Measurements from ENCODE around the gene CLRN1. TPM values are rescaled to one million over a fixed set of nuclear protein-coding genes. Genes with fewer than 3 reads are reported as not detected.

The CLRN1 gene
- polyA plus RNA-seq, 1 of the 3 experiments (the other 2 are of a cell fraction) = not detected

DNA sequence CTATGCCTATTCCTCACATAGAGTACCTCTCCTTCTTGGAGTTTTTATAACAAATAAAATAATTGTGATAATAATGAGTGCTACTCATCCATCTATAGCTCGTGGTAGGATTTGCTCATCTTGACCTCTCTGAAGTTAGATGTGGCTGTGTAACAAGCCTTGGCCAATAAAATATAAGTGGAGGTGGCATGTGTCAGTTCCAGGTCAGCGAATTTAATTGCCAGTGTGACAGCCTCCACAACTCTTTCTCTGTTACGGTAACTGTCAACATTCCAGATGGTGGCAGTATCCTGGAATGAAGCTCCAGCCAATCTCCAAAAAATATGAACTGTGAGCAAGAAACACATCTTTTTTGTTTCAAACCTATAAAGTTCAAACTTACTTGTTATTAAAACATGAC, 13.8 kb downstream of the CLRN1 start:
- Histone ChIP-seq H3K27me3 (ENCODE audit: insufficient read depth) (peaks cover 20% of the 10 kb centered on the region), H4K20me1 (ENCODE audit: insufficient read depth) (no peaks in the 10 kb centered on the region), H3K9me2 (no peaks in the 10 kb centered on the region), H3K9ac (no peak overlapping the region), H3K79me2 (ENCODE audit: insufficient read depth) (no peaks in the 10 kb centered on the region), H2AFZ (ENCODE audit: low read depth) (no peak overlapping the region), H3K4me3 (ENCODE audit: low read depth in 2 of 2, low read length in 1 of 2) (no peak overlapping the region), H3K4me1 (ENCODE audit: control insufficient read depth in 1 of 2, insufficient read depth in 2 of 2, low read depth in 1 of 2, low read length in 1 of 2) (no peaks in the 10 kb centered on the region), H3K4me2 (no peak overlapping the region), H3F3A (replicated peaks; ENCODE audit: insufficient read depth) (no peaks in the 10 kb centered on the region), H3K27ac (ENCODE audit: low read depth in 2 of 2, low read length in 1 of 2) (no peak overlapping the region), H3K9me3 (no peaks in the 10 kb centered on the region), H3K36me3 (replicated peaks in 1 of 2; ENCODE audit: control insufficient read depth in 1 of 2, insufficient read depth in 2 of 2, low read length in 1 of 2) (no peaks in the 10 kb centered on the region)
- no peak for TF ChIP-seq SIN3A (IDR thresholded peaks at IDR 0.05; ENCODE audit: borderline replicate concordance, low read depth, low read length)
- TF ChIP-seq FOSL2 (IDR thresholded peaks at IDR 0.05; ENCODE audit: borderline replicate concordance, low read depth) = no peak
- no peak for TF ChIP-seq NFIC (IDR thresholded peaks at IDR 0.05; ENCODE audit: borderline replicate concordance)
- TF ChIP-seq, protein P1, sequence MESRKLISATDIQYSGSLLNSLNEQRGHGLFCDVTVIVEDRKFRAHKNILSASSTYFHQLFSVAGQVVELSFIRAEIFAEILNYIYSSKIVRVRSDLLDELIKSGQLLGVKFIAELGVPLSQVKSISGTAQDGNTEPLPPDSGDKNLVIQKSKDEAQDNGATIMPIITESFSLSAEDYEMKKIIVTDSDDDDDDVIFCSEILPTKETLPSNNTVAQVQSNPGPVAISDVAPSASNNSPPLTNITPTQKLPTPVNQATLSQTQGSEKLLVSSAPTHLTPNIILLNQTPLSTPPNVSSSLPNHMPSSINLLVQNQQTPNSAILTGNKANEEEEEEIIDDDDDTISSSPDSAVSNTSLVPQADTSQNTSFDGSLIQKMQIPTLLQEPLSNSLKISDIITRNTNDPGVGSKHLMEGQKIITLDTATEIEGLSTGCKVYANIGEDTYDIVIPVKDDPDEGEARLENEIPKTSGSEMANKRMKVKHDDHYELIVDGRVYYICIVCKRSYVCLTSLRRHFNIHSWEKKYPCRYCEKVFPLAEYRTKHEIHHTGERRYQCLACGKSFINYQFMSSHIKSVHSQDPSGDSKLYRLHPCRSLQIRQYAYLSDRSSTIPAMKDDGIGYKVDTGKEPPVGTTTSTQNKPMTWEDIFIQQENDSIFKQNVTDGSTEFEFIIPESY (IDR thresholded peaks at IDR 0.05; ENCODE audit: borderline replicate concordance, low read depth) = no peak
- no peak for TF ChIP-seq SMC3 (IDR thresholded peaks at IDR 0.05; ENCODE audit: low read depth, low read length)
- no peak for TF ChIP-seq GABPA (IDR thresholded peaks at IDR 0.05; ENCODE audit: low read depth)
- no peak for TF ChIP-seq EZH2phosphoT487 (IDR thresholded peaks at IDR 0.05; ENCODE audit: borderline replicate concordance, low read depth)
- no peak for TF ChIP-seq GATA2 (CRISPR knock-in tag; IDR thresholded peaks at IDR 0.05)
- no peak for TF ChIP-seq ELF1 (IDR thresholded peaks at IDR 0.05)
- TF ChIP-seq, protein P2, sequence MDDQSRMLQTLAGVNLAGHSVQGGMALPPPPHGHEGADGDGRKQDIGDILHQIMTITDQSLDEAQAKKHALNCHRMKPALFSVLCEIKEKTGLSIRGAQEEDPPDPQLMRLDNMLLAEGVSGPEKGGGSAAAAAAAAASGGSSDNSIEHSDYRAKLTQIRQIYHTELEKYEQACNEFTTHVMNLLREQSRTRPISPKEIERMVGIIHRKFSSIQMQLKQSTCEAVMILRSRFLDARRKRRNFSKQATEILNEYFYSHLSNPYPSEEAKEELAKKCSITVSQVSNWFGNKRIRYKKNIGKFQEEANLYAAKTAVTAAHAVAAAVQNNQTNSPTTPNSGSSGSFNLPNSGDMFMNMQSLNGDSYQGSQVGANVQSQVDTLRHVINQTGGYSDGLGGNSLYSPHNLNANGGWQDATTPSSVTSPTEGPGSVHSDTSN (IDR thresholded peaks at IDR 0.05) = no peak
- no peak for TF ChIP-seq CHD2 (IDR thresholded peaks at IDR 0.05; ENCODE audit: low read length, partially characterized antibody)
- TF ChIP-seq TAF1 (IDR thresholded peaks at IDR 0.05; ENCODE audit: borderline replicate concordance, low read depth, low read length) = no peak
- TF ChIP-seq RFX5 (IDR thresholded peaks at IDR 0.05; ENCODE audit: low read length) = no peak
- TF ChIP-seq FOXM1 (IDR thresholded peaks at IDR 0.05; ENCODE audit: low read depth) = no peak
- no peak for TF ChIP-seq RCOR1 (IDR thresholded peaks at IDR 0.05; ENCODE audit: low read length)
- no peak for DNase-seq
- WGBS (ENCODE audit: low lambda C conversion rate) = 0% methylated on average over 3 of the region's 3 CpGs
- CTCF ChIA-PET = no interaction called here
- POLR2A ChIA-PET = no interaction called here

DNA sequence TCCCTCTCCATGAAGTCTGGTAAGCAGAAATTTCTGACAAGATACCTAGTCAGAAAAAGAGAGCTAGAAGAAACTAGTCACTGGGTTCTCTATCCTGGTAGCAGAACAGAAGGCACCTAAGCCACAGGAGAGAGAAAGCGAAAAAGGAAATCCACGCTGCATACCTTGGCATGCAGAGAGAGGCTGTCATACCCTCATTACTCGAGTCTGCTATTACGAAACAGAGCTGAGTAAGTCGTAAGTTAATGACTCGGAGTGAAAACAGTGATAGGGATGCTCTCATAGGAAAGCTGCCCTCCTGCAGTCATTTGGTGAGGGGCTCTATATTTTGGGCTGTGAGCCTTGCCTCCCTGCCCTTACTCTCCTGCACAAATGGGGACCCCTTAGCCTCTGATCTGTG, 16.2 kb downstream of the CLRN1 start:
- Histone ChIP-seq H3K9me2 (no peaks in the 10 kb centered on the region), H3F3A (replicated peaks; ENCODE audit: insufficient read depth) (no peaks in the 10 kb centered on the region), H3K9me3 (no peaks in the 10 kb centered on the region), H3K4me3 (ENCODE audit: low read depth in 2 of 2, low read length in 1 of 2) (no peak overlapping the region), H3K27ac (ENCODE audit: low read depth in 2 of 2, low read length in 1 of 2) (no peak overlapping the region), H3K79me2 (ENCODE audit: insufficient read depth) (no peaks in the 10 kb centered on the region), H3K36me3 (replicated peaks in 1 of 2; ENCODE audit: control insufficient read depth in 1 of 2, insufficient read depth in 2 of 2, low read length in 1 of 2) (no peaks in the 10 kb centered on the region), H3K27me3 (ENCODE audit: insufficient read depth) (peaks cover 25% of the 10 kb centered on the region), H3K4me1 (ENCODE audit: control insufficient read depth in 1 of 2, insufficient read depth in 2 of 2, low read depth in 1 of 2, low read length in 1 of 2) (no peaks in the 10 kb centered on the region), H2AFZ (ENCODE audit: low read depth) (no peak overlapping the region), H4K20me1 (ENCODE audit: insufficient read depth) (no peaks in the 10 kb centered on the region), H3K9ac (no peak overlapping the region), H3K4me2 (no peak overlapping the region)
- TF ChIP-seq RCOR1 (IDR thresholded peaks at IDR 0.05; ENCODE audit: low read length) = no peak
- no peak for TF ChIP-seq RAD21 (IDR thresholded peaks at IDR 0.05; ENCODE audit: low read length)
- TF ChIP-seq SIN3A (IDR thresholded peaks at IDR 0.05; ENCODE audit: borderline replicate concordance, low read depth, low read length) = no peak
- TF ChIP-seq, protein P3, sequence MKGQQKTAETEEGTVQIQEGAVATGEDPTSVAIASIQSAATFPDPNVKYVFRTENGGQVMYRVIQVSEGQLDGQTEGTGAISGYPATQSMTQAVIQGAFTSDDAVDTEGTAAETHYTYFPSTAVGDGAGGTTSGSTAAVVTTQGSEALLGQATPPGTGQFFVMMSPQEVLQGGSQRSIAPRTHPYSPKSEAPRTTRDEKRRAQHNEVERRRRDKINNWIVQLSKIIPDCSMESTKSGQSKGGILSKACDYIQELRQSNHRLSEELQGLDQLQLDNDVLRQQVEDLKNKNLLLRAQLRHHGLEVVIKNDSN (IDR thresholded peaks at IDR 0.05; ENCODE audit: borderline replicate concordance, low read depth) = no peak
- TF ChIP-seq, protein P1 (IDR thresholded peaks at IDR 0.05; ENCODE audit: borderline replicate concordance, low read depth) = no peak
- TF ChIP-seq EZH2phosphoT487 (IDR thresholded peaks at IDR 0.05; ENCODE audit: borderline replicate concordance, low read depth) = no peak
- TF ChIP-seq, protein P4, sequence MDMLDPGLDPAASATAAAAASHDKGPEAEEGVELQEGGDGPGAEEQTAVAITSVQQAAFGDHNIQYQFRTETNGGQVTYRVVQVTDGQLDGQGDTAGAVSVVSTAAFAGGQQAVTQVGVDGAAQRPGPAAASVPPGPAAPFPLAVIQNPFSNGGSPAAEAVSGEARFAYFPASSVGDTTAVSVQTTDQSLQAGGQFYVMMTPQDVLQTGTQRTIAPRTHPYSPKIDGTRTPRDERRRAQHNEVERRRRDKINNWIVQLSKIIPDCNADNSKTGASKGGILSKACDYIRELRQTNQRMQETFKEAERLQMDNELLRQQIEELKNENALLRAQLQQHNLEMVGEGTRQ (IDR thresholded peaks at IDR 0.05; ENCODE audit: borderline replicate concordance, low read depth, low read length) = no peak
- no peak for TF ChIP-seq CHD2 (IDR thresholded peaks at IDR 0.05; ENCODE audit: low read length, partially characterized antibody)
- TF ChIP-seq TAF1 (IDR thresholded peaks at IDR 0.05; ENCODE audit: borderline replicate concordance, low read depth, low read length) = no peak
- TF ChIP-seq FOXJ3 (CRISPR knock-in tag; IDR thresholded peaks at IDR 0.05) = no peak
- no peak for TF ChIP-seq EP300 (IDR thresholded peaks at IDR 0.05; ENCODE audit: borderline replicate concordance in 1 of 2, low read depth in 1 of 2, low read length in 1 of 2)
- 3% methylated on average over 6 of the region's 6 CpGs for WGBS (ENCODE audit: low lambda C conversion rate)
- POLR2A ChIA-PET = no interaction called here
- CTCF ChIA-PET = no interaction called here
- DNase-seq = no peak

All from SK-N-SH (cell line).